GM12878 (cell line): ENCODE measurements around the gene NSD2.

Experiments used
- CTCF ChIP-seq, 3 experiments: IDR thresholded peaks in 2 of 3; conservative IDR thresholded peaks in 1 of 3; 2 replicates each; pipeline ENCODE4 v1.5.1; 2011; ENCODE audit warnings: low read depth in 3 of 3, low read length in 3 of 3, mild to moderate bottlenecking in 3 of 3, control low read depth in 2 of 3, moderate library complexity in 2 of 3, inconsistent platforms in 1 of 3, mixed read lengths in 1 of 3; ENCODE audit not compliant: control insufficient read depth in 2 of 3, insufficient read depth in 1 of 3; ENCODE audit errors: extremely low read depth in 1 of 3
- FOXM1 ChIP-seq: IDR thresholded peaks from 2 replicates; pipeline ENCODE4 v1.6.1; 2012; ENCODE audit warnings: low read depth, mild to moderate bottlenecking, inconsistent platforms, low read length, moderate library complexity
- GABPA ChIP-seq: IDR thresholded peaks from 2 replicates; pipeline ENCODE4 v1.6.1; 2014; ENCODE audit warnings: antibody characterized with exemption, low read depth, mild to moderate bottlenecking, inconsistent platforms
- HCFC1 ChIP-seq: fragments of 150-350 bp; IDR thresholded peaks from 2 replicates; pipeline ENCODE4 v1.6.1; 2014; ENCODE audit warnings: low read length
- JUNB ChIP-seq: IDR thresholded peaks from 2 replicates; pipeline ENCODE4 v1.6.1; 2016; ENCODE audit warnings: antibody characterized with exemption, mild to moderate bottlenecking
- ZNF24 ChIP-seq: fragments of 450-650 bp; IDR thresholded peaks from 2 replicates; pipeline ENCODE4 v1.6.1; 2017; ENCODE audit warnings: antibody characterized with exemption, mild to moderate bottlenecking

GRCh38 chr4:1870578-1871443, at the start of gene NSD2:
- TF ChIP-seq CTCF (IDR thresholded peaks at IDR 0.05 in 2 of 3, conservative IDR thresholded peaks at IDR 0.05 in 1 of 3; ENCODE audit: control insufficient read depth in 2 of 3, extremely low read depth in 1 of 3, insufficient read depth in 1 of 3, low read depth in 3 of 3, low read length in 3 of 3), result no peak
- TF ChIP-seq JUNB, result no peak
- no peak for TF ChIP-seq GABPA
- no peak for TF ChIP-seq FOXM1
- no peak for TF ChIP-seq HCFC1
- 0 out of 2 replicates have a peak, but pooled peaks have one; percentile 13 for TF ChIP-seq ZNF24
